CD14-positive monocyte (primary cell): ENCODE data around the gene NSD2. TPM values are rescaled to one million over a fixed set of nuclear protein-coding genes. Genes with fewer than 3 reads are reported as not detected.
"Not testable (repeated sequence)": the region's sequence is repeated elsewhere in the genome, so short reads cannot be mapped to it uniquely, and the experiment has no call there.

Source experiments
- DNase-seq, 3 donors: peaks; one replicate each; pipeline ENCODE4 v3.0.0-alpha.2; 2011 to 2022
- H2AFZ ChIP-seq: 2 replicates; pipeline ENCODE4 v1.6.0; 2012; ENCODE audit warnings: mild to moderate bottlenecking, low read depth, low read length, inconsistent platforms; ENCODE audit not compliant: insufficient read depth, poor library complexity, severe bottlenecking
- H3K27ac ChIP-seq, 2 donors: 1 replicate in 1 of 2; 2 replicates in 1 of 2; pipeline ENCODE4 v1.5.1; 2012 to 2013; ENCODE audit warnings: low read length in 2 of 2, control low read depth in 1 of 2, inconsistent platforms in 1 of 2, low read depth in 1 of 2, mild to moderate bottlenecking in 1 of 2
- H3K27me3 ChIP-seq, 2 donors: one replicate each; pipeline versions ENCODE4 v1.6.0 to v1.6.1; 2011 to 2013; ENCODE audit warnings: low read length in 2 of 2; ENCODE audit not compliant: control insufficient read depth in 2 of 2, insufficient read depth in 2 of 2
- H3K36me3 ChIP-seq, 2 donors: replicated peaks in 1 of 2; 1 replicate in 1 of 2; 2 replicates in 1 of 2; pipeline versions ENCODE4 v1.5.1 to v1.6.1; 2012 to 2013; ENCODE audit warnings: low read length in 2 of 2, control low read depth in 1 of 2, inconsistent platforms in 1 of 2, mild to moderate bottlenecking in 1 of 2; ENCODE audit not compliant: insufficient read depth in 2 of 2, control insufficient read depth in 1 of 2
- H3K4me1 ChIP-seq, 2 donors: 1 replicate in 1 of 2; 2 replicates in 1 of 2; pipeline versions ENCODE4 v1.5.1 to v1.6.1; 2012 to 2013; ENCODE audit warnings: low read length in 2 of 2, control low read depth in 1 of 2, inconsistent platforms in 1 of 2, mild to moderate bottlenecking in 1 of 2, moderate library complexity in 1 of 2; ENCODE audit not compliant: insufficient read depth in 2 of 2, control insufficient read depth in 1 of 2
- H3K4me2 ChIP-seq: replicated peaks from 2 replicates; pipeline ENCODE3; 2012; ENCODE audit warnings: low read length, moderate library complexity, mild to moderate bottlenecking; ENCODE audit not compliant: poor library complexity, severe bottlenecking; ENCODE audit errors: extremely low read depth
- H3K4me3 ChIP-seq, 3 experiments: fragments of 200-600 bp in 1 of 3; sonication (generic) in 1 of 3; replicated peaks in 1 of 3; 1 replicate in 2 of 3; 2 replicates in 1 of 3; pipeline ENCODE4 v1.5.1; 2011 to 2013; ENCODE audit warnings: low read length in 3 of 3, mild to moderate bottlenecking in 3 of 3, control low read depth in 2 of 3, low read depth in 2 of 3, inconsistent platforms in 1 of 3, moderate library complexity in 1 of 3
- H3K79me2 ChIP-seq: 2 replicates; pipeline ENCODE4 v1.6.0; 2012; ENCODE audit warnings: mild to moderate bottlenecking, control low read depth, inconsistent platforms, low read length, moderate library complexity; ENCODE audit not compliant: insufficient read depth
- H3K9ac ChIP-seq: 2 replicates; pipeline ENCODE4 v1.6.0; 2017; ENCODE audit warnings: low read length, mild to moderate bottlenecking; ENCODE audit not compliant: insufficient read depth, poor library complexity, severe bottlenecking
- H3K9me3 ChIP-seq, 2 donors: replicated peaks in 1 of 2; 1 replicate in 1 of 2; 2 replicates in 1 of 2; pipeline versions ENCODE4 v1.5.1 to v1.6.1; 2012 to 2013; ENCODE audit warnings: low read length in 2 of 2, control low read depth in 1 of 2; ENCODE audit not compliant: control insufficient read depth in 1 of 2, insufficient read depth in 1 of 2
- H4K20me1 ChIP-seq: 2 replicates; pipeline ENCODE4 v1.6.0; 2012; ENCODE audit warnings: mild to moderate bottlenecking, low read length, control low read depth, moderate library complexity; ENCODE audit not compliant: insufficient read depth
- H3K27ac Mint-ChIP-seq, 7 donors: one replicate each; pipeline ENCODE4 v1.8.0; 2020; ENCODE audit warnings: mild to moderate bottlenecking in 7 of 7, mixed read lengths in 7 of 7, moderate library complexity in 6 of 7, inconsistent platforms in 2 of 7
- H3K27me3 Mint-ChIP-seq, 3 donors: one replicate each; pipeline ENCODE4 v1.8.0; 2021 to 2022; ENCODE audit warnings: low read depth in 3 of 3, mild to moderate bottlenecking in 3 of 3, mixed read lengths in 3 of 3, moderate library complexity in 3 of 3, inconsistent platforms in 1 of 3
- H3K36me3 Mint-ChIP-seq, 2 donors: one replicate each; pipeline ENCODE4 v1.8.0; 2020; ENCODE audit warnings: mixed read lengths in 2 of 2, inconsistent platforms in 1 of 2, mild to moderate bottlenecking in 1 of 2
- H3K4me1 Mint-ChIP-seq: one replicate; pipeline ENCODE4 v1.8.0; 2020; ENCODE audit warnings: mild to moderate bottlenecking, mixed read lengths
- H3K4me3 Mint-ChIP-seq, 2 donors: one replicate each; pipeline ENCODE4 v1.8.0; 2020; ENCODE audit warnings: mild to moderate bottlenecking in 2 of 2, mixed read lengths in 2 of 2, moderate library complexity in 1 of 2
- H3K9me3 Mint-ChIP-seq, 7 donors: one replicate each; pipeline ENCODE4 v1.8.0; 2020 to 2022; ENCODE audit warnings: mixed read lengths in 7 of 7, mild to moderate bottlenecking in 6 of 7, moderate library complexity in 6 of 7, inconsistent platforms in 2 of 7
- CTCF ChIP-seq: fragments of 200-600 bp; IDR thresholded peaks from one replicate; pipeline ENCODE4 v1.8.0; 2022; ENCODE audit warnings: antibody characterized with exemption, mild to moderate bottlenecking
- WGBS: methylation state at CpG from one replicate; pipeline ENCODE4 v1.1.5; 2013; ENCODE audit warnings: missing lambda C conversion rate; ENCODE audit not compliant: insufficient coverage; 5-methylcytosine and 5-hydroxymethylcytosine counted together
- intact Hi-C, 2 donors: fragments of 100-400 bp; cut with micrococcal nuclease; formaldehyde crosslinking; loops; one replicate each; pipeline versions ENCODE4 v1.15.0 to v1.15.1; 2023
- polyA plus RNA-seq, 3 donors: library from polyadenylated mRNA; depleted of rRNA in 1 of 3; unstranded in 2 of 3; stranded (reverse) in 1 of 3; fragments of 300-500 nt in 2 of 3; fragments of >200 nt in 1 of 3; fragmentation: Illumina TruSeq in 2 of 3; gene quantifications; 1 replicate in 2 of 3; 2 replicates in 1 of 3; pipeline ENCODE4 v1.2.3, GENCODE V29; 2012 to 2021

Gene NSD2
- polyA plus RNA-seq, 3 donors, result 1.9 to 8.7 (median 2.3) TPM

GRCh38 chr4:1993169-1993516 lies 122.0 kb downstream of the NSD2 start:
- Histone ChIP-seq H3K4me1 (no peaks in the 10 kb centered on the region), H3K4me3 (no peak overlapping the region), H3K4me2 (no peak overlapping the region), H3K36me3 (peaks cover 31 to 53% of the 10 kb centered on the region in 2 donors), H4K20me1 (peaks cover 77% of the 10 kb centered on the region), H3K27me3 (no peaks in the 10 kb centered on the region), H3K27ac (no peak overlapping the region), H3K9me3 (peaks cover 7 to 13% of the 10 kb centered on the region in 2 donors), H3K79me2 (peaks cover 61% of the 10 kb centered on the region), H2AFZ (no peak overlapping the region), H3K9ac (no peak overlapping the region)
- no peaks in the 10 kb centered on the region for H3K27me3 Mint-ChIP-seq
- over 99% methylated on average over 14 of the region's 19 CpGs for WGBS
- intact Hi-C loops, result no loop called here
- no peak overlapping the region for H3K27ac Mint-ChIP-seq
- DNase-seq, result no peak
- TF ChIP-seq CTCF, result no peak
- H3K9me3 Mint-ChIP-seq, result peaks cover 7 to 18% (median 13%) of the 10 kb centered on the region in 7 donors
- H3K4me3 Mint-ChIP-seq, result no peak overlapping the region
- peaks cover 4% of the 10 kb centered on the region for H3K4me1 Mint-ChIP-seq
- H3K36me3 Mint-ChIP-seq, result peaks cover 47 to 65% of the 10 kb centered on the region in 2 donors

- WGBS, result 99% methylated on average over 18 of the region's 20 CpGs
- Histone ChIP-seq H4K20me1 (peaks cover 83% of the 10 kb centered on the region), H3K9me3 (peaks cover 7 to 13% of the 10 kb centered on the region in 2 donors), H3K36me3 (peaks cover 26 to 46% of the 10 kb centered on the region in 2 donors), H3K79me2 (peaks cover 69% of the 10 kb centered on the region)
- H3K9ac ChIP-seq, H3K27me3 ChIP-seq, H2AFZ ChIP-seq, H3K27me3 Mint-ChIP-seq, H3K27ac Mint-ChIP-seq, H3K4me1 Mint-ChIP-seq, H3K4me1 ChIP-seq, H3K4me3 ChIP-seq, H3K4me2 ChIP-seq, DNase-seq, H3K4me3 Mint-ChIP-seq, H3K27ac ChIP-seq, intact Hi-C loops: not testable (repeated sequence)
- peaks cover 11 to 25% (median 19%) of the 10 kb centered on the region in 7 donors for H3K9me3 Mint-ChIP-seq
- H3K36me3 Mint-ChIP-seq, result peaks cover 47 to 66% of the 10 kb centered on the region in 2 donors
Observed at GRCh38 chr4:1993718-1994516, 122.7 kb downstream of the NSD2 start.
